ENCODE results near the gene ZFP30. TPM values are rescaled to one million over a fixed set of nuclear protein-coding genes. Genes with fewer than 3 reads are reported as not detected.
A peak's percentile ranks its signal among the peaks of the same experiment; 100 is the strongest.

ZFP30 gene
- total and polyA plus RNA-seq, 2 donors (not counting 1 experiment from before 2014, with no cell fraction given) = 3.2 to 27.0 TPM

GRCh38 chr19:37564624-37565369 lies 90.5 kb downstream of the ZFP30 start:
- Histone ChIP-seq H3K79me2 (ENCODE audit: control insufficient read depth, insufficient read depth, low read length) (no peaks in the 10 kb centered on the region), H3K4me2 (replicated peaks; ENCODE audit: low read depth, low read length, poor library complexity, severe bottlenecking) (no peak overlapping the region), H3K9ac (ENCODE audit: low read length) (no peak overlapping the region), H3K4me1 (ENCODE audit: control insufficient read depth in 2 of 2, insufficient read depth in 2 of 2, low read length in 2 of 2) (no peaks in the 10 kb centered on the region), H3K4me3 (ENCODE audit: control extremely low read depth in 1 of 5, extremely low read depth in 1 of 5, insufficient read depth in 1 of 5, low read depth in 2 of 5, low read length in 4 of 5) (no peak overlapping the region), H4K20me1 (ENCODE audit: control insufficient read depth, insufficient read depth, low read length, poor library complexity, severe bottlenecking) (no peaks in the 10 kb centered on the region), H3K36me3 (replicated peaks in 1 of 2; ENCODE audit: control extremely low read depth in 1 of 2, control insufficient read depth in 1 of 2, extremely low read depth in 1 of 2, insufficient read depth in 2 of 2, low read length in 1 of 2) (peaks cover 14 to 21% of the 10 kb centered on the region in 2 experiments), H3K9me3 (ENCODE audit: control extremely low read depth in 1 of 3, control insufficient read depth in 2 of 3, insufficient read depth in 1 of 3, low read length in 2 of 3) (peaks cover 39 to 98% (median 49%) of the 10 kb centered on the region in 3 donors), H2AFZ (ENCODE audit: insufficient read depth, low read depth, low read length, poor library complexity, severe bottlenecking) (no peak overlapping the region), H3K27me3 (replicated peaks in 1 of 4; ENCODE audit: control extremely low read depth in 1 of 4, control insufficient read depth in 3 of 4, insufficient read depth in 4 of 4, low read length in 3 of 4) (no peaks in the 10 kb centered on the region), H3K27ac (ENCODE audit: low read length in 2 of 2) (no peak overlapping the region)
- no CpG with 5 or more reads among the region's 7 CpGs for WGBS (ENCODE audit: insufficient coverage)
- ATAC-seq (ENCODE audit: low read depth) (no peak), DNase-seq (peak; percentile 15)
- POLR2A ChIA-PET = no interaction called here
- no peaks in the 10 kb centered on the region for H3K27me3 Mint-ChIP-seq
- no peak overlapping the region for H3K4me3 Mint-ChIP-seq
- no peaks in the 10 kb centered on the region for H3K4me1 Mint-ChIP-seq
- peaks cover 27% of the 10 kb centered on the region for H3K9me3 Mint-ChIP-seq (ENCODE audit: insufficient read depth)
- TF ChIP-seq EZH2 (IDR thresholded peaks at IDR 0.05; ENCODE audit: borderline replicate concordance, insufficient read depth, low read depth, low read length, poor library complexity, severe bottlenecking) (no peak), CTCF (IDR thresholded peaks at IDR 0.05) (no peak)
- intact Hi-C loops (cut with micrococcal nuclease) = no loop called here
- no peak overlapping the region for H3K27ac Mint-ChIP-seq
- CTCF ChIA-PET = no interaction called here

Small RNAs within 50 kb of the gene (small RNA-seq; reads per million reads assigned to genes)
- not detected for gene SELENOKP1 (ENCODE audit: insufficient read length, low read depth, low replicate concordance)

Other genes starting within 250 kb of the ZFP30 start
- gene ZNF569, start 188.0 kb downstream of the ZFP30 start, total RNA-seq = 11.1 and 13.9 TPM in 2 replicates
- 3.4 and 3.5 TPM in 2 replicates for gene ZNF569, start 188.0 kb downstream of the ZFP30 start, polyA plus RNA-seq
- gene ZNF570, start 186.1 kb downstream of the ZFP30 start, total RNA-seq = 8.9 TPM in 2 replicates
- gene ZNF570, start 186.1 kb downstream of the ZFP30 start, polyA plus RNA-seq = 1.9 and 4.7 TPM in 2 replicates
- 12.2 and 12.7 TPM in 2 replicates for gene ZNF793, start 148.5 kb downstream of the ZFP30 start, total RNA-seq
- gene ZNF793, start 148.5 kb downstream of the ZFP30 start, polyA plus RNA-seq = 3.0 and 4.1 TPM in 2 replicates
- 10.0 and 13.1 TPM in 2 replicates for gene ZNF571, start 60.7 kb downstream of the ZFP30 start, total RNA-seq
- gene ZNF571, start 60.7 kb downstream of the ZFP30 start, polyA plus RNA-seq = 4.8 and 10.3 TPM in 2 replicates
- 10.7 and 10.8 TPM in 2 replicates for gene ZNF540, start 60.6 kb downstream of the ZFP30 start, total RNA-seq
- 2.2 and 2.9 TPM in 2 replicates for gene ZNF540, start 60.6 kb downstream of the ZFP30 start, polyA plus RNA-seq
- gene ZNF607, start 64.3 kb upstream of the ZFP30 start, total RNA-seq = 19.4 and 21.5 TPM in 2 replicates
- gene ZNF607, start 64.3 kb upstream of the ZFP30 start, polyA plus RNA-seq = 3.5 and 4.4 TPM in 2 replicates
- 28.8 and 31.1 TPM in 2 replicates for gene ZNF573, start 124.1 kb upstream of the ZFP30 start, total RNA-seq
- 2.9 and 5.3 TPM in 2 replicates for gene ZNF573, start 124.1 kb upstream of the ZFP30 start, polyA plus RNA-seq

Measured in B cell (primary cell).